Measurements from ENCODE around the gene CDH4. TPM values are rescaled to one million over a fixed set of nuclear protein-coding genes. Genes with fewer than 3 reads are reported as not detected.

CDH4 gene
- total RNA-seq, 1 experiment from 2014 or later: not detected

DNA sequence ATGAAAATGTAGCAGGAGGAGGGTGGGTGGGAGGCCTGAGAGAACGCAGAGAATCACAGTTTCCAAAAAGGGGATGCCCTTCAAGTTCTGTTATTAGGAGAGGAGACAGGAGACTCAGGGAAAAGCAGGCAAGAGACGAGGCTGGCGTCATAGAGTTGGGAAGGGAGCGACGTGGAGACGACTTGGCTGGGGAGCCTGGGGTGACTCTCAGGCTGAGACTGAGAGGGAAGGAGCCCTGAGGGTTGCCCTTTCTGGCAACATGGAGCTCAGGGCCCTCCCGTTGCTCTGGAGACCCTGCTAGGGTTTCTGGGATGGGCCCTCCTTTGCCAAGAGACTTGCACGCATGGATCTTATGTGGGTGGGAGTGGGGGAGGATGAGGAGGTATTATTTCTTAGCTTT lies 108.9 kb downstream of the CDH4 start:
- in situ Hi-C loops (cut with HindIII; ENCODE audit: low pct_unique_long_range_greater_than_20kb, low sequenced_read_pairs): no loop called here
- H3K4me1 ChIP-seq (ENCODE audit: control insufficient read depth, insufficient read depth, low read length): no peaks in the 10 kb centered on the region
- CTCF ChIA-PET: no interaction called here
- POLR2A ChIA-PET: no interaction called here
- intact Hi-C loops (cut with micrococcal nuclease; ENCODE audit: unreplicated experiment): no loop called here
- no peaks in the 10 kb centered on the region for H3K36me3 ChIP-seq (ENCODE audit: control insufficient read depth, insufficient read depth, low read length)
- DNase-seq (ENCODE audit: low read depth, low spot score): no peak
- ATAC-seq: no peak
- BruUV-seq (replicated peaks): no TSS peak
- TF ChIP-seq TCF7L2 (IDR thresholded peaks at IDR 0.05; ENCODE audit: low read depth, low read length) (no peak), POLR2AphosphoS5 (IDR thresholded peaks at IDR 0.05; ENCODE audit: low read depth, low read length) (no peak), SIN3A (IDR thresholded peaks at IDR 0.05; ENCODE audit: borderline replicate concordance, insufficient read depth, low read depth, low read length) (no peak)
- TF ChIP-seq, protein P1, sequence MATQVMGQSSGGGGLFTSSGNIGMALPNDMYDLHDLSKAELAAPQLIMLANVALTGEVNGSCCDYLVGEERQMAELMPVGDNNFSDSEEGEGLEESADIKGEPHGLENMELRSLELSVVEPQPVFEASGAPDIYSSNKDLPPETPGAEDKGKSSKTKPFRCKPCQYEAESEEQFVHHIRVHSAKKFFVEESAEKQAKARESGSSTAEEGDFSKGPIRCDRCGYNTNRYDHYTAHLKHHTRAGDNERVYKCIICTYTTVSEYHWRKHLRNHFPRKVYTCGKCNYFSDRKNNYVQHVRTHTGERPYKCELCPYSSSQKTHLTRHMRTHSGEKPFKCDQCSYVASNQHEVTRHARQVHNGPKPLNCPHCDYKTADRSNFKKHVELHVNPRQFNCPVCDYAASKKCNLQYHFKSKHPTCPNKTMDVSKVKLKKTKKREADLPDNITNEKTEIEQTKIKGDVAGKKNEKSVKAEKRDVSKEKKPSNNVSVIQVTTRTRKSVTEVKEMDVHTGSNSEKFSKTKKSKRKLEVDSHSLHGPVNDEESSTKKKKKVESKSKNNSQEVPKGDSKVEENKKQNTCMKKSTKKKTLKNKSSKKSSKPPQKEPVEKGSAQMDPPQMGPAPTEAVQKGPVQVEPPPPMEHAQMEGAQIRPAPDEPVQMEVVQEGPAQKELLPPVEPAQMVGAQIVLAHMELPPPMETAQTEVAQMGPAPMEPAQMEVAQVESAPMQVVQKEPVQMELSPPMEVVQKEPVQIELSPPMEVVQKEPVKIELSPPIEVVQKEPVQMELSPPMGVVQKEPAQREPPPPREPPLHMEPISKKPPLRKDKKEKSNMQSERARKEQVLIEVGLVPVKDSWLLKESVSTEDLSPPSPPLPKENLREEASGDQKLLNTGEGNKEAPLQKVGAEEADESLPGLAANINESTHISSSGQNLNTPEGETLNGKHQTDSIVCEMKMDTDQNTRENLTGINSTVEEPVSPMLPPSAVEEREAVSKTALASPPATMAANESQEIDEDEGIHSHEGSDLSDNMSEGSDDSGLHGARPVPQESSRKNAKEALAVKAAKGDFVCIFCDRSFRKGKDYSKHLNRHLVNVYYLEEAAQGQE (IDR thresholded peaks at IDR 0.05; ENCODE audit: insufficient read depth in 1 of 2, low read depth in 2 of 2, low read length in 1 of 2): no peak
- TF ChIP-seq, protein P2, sequence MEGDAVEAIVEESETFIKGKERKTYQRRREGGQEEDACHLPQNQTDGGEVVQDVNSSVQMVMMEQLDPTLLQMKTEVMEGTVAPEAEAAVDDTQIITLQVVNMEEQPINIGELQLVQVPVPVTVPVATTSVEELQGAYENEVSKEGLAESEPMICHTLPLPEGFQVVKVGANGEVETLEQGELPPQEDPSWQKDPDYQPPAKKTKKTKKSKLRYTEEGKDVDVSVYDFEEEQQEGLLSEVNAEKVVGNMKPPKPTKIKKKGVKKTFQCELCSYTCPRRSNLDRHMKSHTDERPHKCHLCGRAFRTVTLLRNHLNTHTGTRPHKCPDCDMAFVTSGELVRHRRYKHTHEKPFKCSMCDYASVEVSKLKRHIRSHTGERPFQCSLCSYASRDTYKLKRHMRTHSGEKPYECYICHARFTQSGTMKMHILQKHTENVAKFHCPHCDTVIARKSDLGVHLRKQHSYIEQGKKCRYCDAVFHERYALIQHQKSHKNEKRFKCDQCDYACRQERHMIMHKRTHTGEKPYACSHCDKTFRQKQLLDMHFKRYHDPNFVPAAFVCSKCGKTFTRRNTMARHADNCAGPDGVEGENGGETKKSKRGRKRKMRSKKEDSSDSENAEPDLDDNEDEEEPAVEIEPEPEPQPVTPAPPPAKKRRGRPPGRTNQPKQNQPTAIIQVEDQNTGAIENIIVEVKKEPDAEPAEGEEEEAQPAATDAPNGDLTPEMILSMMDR (IDR thresholded peaks at IDR 0.05): no peak
- no peaks in the 10 kb centered on the region for H3K9me3 ChIP-seq (ENCODE audit: control insufficient read depth, insufficient read depth, low read depth, low read length)
- H3K4me3 ChIP-seq (ENCODE audit: low read depth in 2 of 2, low read length in 2 of 2): no peak overlapping the region
- peaks cover 13% of the 10 kb centered on the region for H3K27me3 ChIP-seq (ENCODE audit: control insufficient read depth, insufficient read depth, low read length)
- no peak overlapping the region for H3K27ac ChIP-seq (ENCODE audit: low read length)

DNA sequence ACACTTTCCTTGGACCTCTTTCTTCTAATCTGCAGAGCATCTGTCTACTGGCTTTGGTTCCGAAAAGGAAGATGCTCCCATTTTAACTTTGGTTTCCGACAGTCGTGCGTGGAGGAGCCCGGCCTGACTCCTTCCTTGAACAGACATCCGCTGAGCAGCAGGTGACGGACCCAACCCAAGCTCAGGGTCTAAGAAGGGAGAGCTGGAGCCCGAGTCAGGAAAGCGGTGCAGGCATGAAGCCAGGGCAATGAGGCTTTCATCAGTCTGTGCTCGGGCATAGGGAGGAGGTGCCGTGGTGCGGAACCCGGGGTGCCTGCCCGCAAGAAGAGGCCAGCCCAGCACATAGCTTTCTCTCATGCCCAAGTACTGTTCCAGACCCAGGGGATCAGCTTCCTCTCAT lies 109.4 kb downstream of the CDH4 start:
- CTCF ChIA-PET: no interaction called here
- H3K4me3 ChIP-seq (ENCODE audit: low read depth in 2 of 2, low read length in 2 of 2): no peak overlapping the region
- BruUV-seq (replicated peaks): no TSS peak
- H3K27ac ChIP-seq (ENCODE audit: low read length): no peak overlapping the region
- H3K4me1 ChIP-seq (ENCODE audit: control insufficient read depth, insufficient read depth, low read length): no peaks in the 10 kb centered on the region
- POLR2A ChIA-PET: no interaction called here
- TF ChIP-seq, protein P2 (IDR thresholded peaks at IDR 0.05): no peak
- no peak for TF ChIP-seq TCF7L2 (IDR thresholded peaks at IDR 0.05; ENCODE audit: low read depth, low read length)
- TF ChIP-seq, protein P1 (IDR thresholded peaks at IDR 0.05; ENCODE audit: insufficient read depth in 1 of 2, low read depth in 2 of 2, low read length in 1 of 2): no peak
- no peak for TF ChIP-seq SIN3A (IDR thresholded peaks at IDR 0.05; ENCODE audit: borderline replicate concordance, insufficient read depth, low read depth, low read length)
- no peak for TF ChIP-seq POLR2AphosphoS5 (IDR thresholded peaks at IDR 0.05; ENCODE audit: low read depth, low read length)
- DNase-seq (ENCODE audit: low read depth, low spot score) (no peak), ATAC-seq (no peak)
- in situ Hi-C loops (cut with HindIII; ENCODE audit: low pct_unique_long_range_greater_than_20kb, low sequenced_read_pairs) (no loop called here), intact Hi-C loops (cut with micrococcal nuclease; ENCODE audit: unreplicated experiment) (no loop called here)
- peaks cover 13% of the 10 kb centered on the region for H3K27me3 ChIP-seq (ENCODE audit: control insufficient read depth, insufficient read depth, low read length)
- no peaks in the 10 kb centered on the region for H3K9me3 ChIP-seq (ENCODE audit: control insufficient read depth, insufficient read depth, low read depth, low read length)
- H3K36me3 ChIP-seq (ENCODE audit: control insufficient read depth, insufficient read depth, low read length): no peaks in the 10 kb centered on the region
